ENCODE results near the gene GDPD1.

- TF ChIP-seq CTCF (IDR thresholded peaks at IDR 0.05; ENCODE audit: low read depth, low read length) (no peak), EZH2phosphoT487 (IDR thresholded peaks at IDR 0.05; ENCODE audit: low read depth) (no peak)
These were observed 45.2 kb upstream of the GDPD1 start for GRCh38 chr17:59175076-59175475.

Measured in OCI-LY3 (cell line).